Activated CD8-positive, alpha-beta memory T cell treated with anti-CD3 and anti-CD28 coated beads for 4 hours (primary cell): ENCODE measurements around the gene ENTPD8.

Experiments used
- DNase-seq, 2 donors: peaks; one replicate each; pipeline ENCODE4 v3.0.0-alpha.2; 2020; ENCODE audit warnings: low read depth in 2 of 2

Gene ENTPD8

GRCh38 chr9:137441289-137441934, at the start of gene ENTPD8:
Gene ENTPD8, minus strand, starts transcription at chr9:137441357. Its CDS starts 3,072 bp downstream, at chr9:137438285.
- no peak for DNase-seq

- DNase-seq, result no peak
Measured at GRCh38 chr9:137490532-137491186, 49.5 kb upstream of the ENTPD8 start.

GRCh38 chr9:137488906-137489305, 47.7 kb upstream of the ENTPD8 start:
- no peak for DNase-seq

GRCh38 chr9:137488327-137488653, 47.1 kb upstream of the ENTPD8 start:
- no peak for DNase-seq

- no peak for DNase-seq
Measured at GRCh38 chr9:137487454-137488326, 46.5 kb upstream of the ENTPD8 start.

GRCh38 chr9:137486545-137487453, 45.6 kb upstream of the ENTPD8 start:
- DNase-seq, result no peak

GRCh38 chr9:137486141-137486490, 45.0 kb upstream of the ENTPD8 start:
- DNase-seq, result no peak

- no peak for DNase-seq
Measured at GRCh38 chr9:137485343-137486140, 44.4 kb upstream of the ENTPD8 start.

GRCh38 chr9:137484551-137485315, 43.6 kb upstream of the ENTPD8 start:
- no peak for DNase-seq

- no peak for DNase-seq
Measured at GRCh38 chr9:137482094-137482781, 41.1 kb upstream of the ENTPD8 start.

- DNase-seq, result no peak
Measured at GRCh38 chr9:137480686-137481683, 39.8 kb upstream of the ENTPD8 start.

- no peak for DNase-seq
Measured at GRCh38 chr9:137479892-137480685, 38.9 kb upstream of the ENTPD8 start.

- DNase-seq, result no peak
Measured at GRCh38 chr9:137478962-137479861, 38.1 kb upstream of the ENTPD8 start.

GRCh38 chr9:137478613-137478961, 37.4 kb upstream of the ENTPD8 start:
- no peak for DNase-seq

GRCh38 chr9:137477778-137478612, 36.8 kb upstream of the ENTPD8 start:
- DNase-seq, result no peak

- DNase-seq, result no peak
Measured at GRCh38 chr9:137476856-137477255, 35.7 kb upstream of the ENTPD8 start.
